Tibial nerve (tissue), 4 donors: Measurements from ENCODE around the gene AKAP17A.

Experiments
- EP300 ChIP-seq, 2 donors: sonication (generic); formaldehyde crosslinking; IDR thresholded peaks; one replicate each; pipeline ENCODE4 v1.6.1; 2017; ENCODE audit warnings: antibody characterized with exemption in 2 of 2, mild to moderate bottlenecking in 1 of 2
- POLR2A ChIP-seq, 2 donors: fragments of 450-650 bp; IDR thresholded peaks; one replicate each; pipeline ENCODE4 v1.6.1; 2017; ENCODE audit warnings: antibody characterized with exemption in 2 of 2, mild to moderate bottlenecking in 2 of 2, moderate library complexity in 2 of 2
- TF ChIP-seq, protein P1 (sequence below), 5 experiments: fragments of 200-600 bp in 3 of 5; fragments of 450-650 bp in 2 of 5; sonication (generic) in 3 of 5; IDR thresholded peaks; one replicate each; pipeline ENCODE4 v1.5.1; 2016 to 2019; ENCODE audit warnings: antibody characterized with exemption in 5 of 5, mild to moderate bottlenecking in 3 of 5, moderate library complexity in 2 of 5

DNA sequence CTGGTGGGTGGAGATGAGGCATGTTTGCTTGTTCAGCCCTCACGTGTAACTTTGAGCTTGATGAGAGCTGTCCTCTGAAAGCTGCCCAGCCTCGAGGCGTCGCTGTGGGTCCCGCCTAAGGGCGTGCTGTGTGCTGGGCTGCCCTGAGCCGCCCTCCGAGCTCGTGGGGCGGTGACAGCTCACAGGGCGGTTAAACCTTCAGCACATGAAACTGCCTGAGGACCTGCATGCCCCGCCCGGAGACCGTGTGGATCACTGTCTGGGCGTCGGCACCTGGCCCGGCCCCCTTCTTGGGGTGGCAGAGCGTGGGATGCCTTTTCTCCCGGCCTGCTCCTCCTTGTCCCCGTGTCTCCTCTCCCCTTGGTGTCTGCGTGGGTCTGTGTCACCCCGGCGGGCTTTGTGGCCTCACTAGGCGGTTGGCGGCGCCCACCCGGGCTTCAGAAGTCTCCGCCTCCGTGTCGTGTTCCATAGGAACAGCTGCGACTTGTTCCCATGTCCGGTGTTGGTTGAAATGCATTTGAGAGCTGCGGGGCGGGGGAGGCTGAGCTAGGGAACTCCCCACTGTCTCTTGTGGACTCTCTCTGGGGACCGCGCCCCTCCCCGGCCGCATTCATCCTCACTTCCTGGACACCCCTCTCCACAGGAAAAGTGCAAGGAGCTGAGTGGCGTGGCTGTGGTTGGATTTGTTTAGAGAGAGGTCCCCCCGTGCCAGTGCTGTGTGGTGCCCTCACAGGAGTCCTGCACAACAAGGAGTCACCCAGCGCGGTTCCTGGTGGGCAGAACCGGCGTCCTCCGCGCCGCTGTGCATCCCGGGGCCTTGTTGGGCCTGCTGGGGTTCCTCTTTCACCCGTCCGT lies 6.8 kb downstream of the AKAP17A start:
- TF ChIP-seq, protein P1, sequence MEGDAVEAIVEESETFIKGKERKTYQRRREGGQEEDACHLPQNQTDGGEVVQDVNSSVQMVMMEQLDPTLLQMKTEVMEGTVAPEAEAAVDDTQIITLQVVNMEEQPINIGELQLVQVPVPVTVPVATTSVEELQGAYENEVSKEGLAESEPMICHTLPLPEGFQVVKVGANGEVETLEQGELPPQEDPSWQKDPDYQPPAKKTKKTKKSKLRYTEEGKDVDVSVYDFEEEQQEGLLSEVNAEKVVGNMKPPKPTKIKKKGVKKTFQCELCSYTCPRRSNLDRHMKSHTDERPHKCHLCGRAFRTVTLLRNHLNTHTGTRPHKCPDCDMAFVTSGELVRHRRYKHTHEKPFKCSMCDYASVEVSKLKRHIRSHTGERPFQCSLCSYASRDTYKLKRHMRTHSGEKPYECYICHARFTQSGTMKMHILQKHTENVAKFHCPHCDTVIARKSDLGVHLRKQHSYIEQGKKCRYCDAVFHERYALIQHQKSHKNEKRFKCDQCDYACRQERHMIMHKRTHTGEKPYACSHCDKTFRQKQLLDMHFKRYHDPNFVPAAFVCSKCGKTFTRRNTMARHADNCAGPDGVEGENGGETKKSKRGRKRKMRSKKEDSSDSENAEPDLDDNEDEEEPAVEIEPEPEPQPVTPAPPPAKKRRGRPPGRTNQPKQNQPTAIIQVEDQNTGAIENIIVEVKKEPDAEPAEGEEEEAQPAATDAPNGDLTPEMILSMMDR (IDR thresholded peaks at IDR 0.05), result no peak
- no peak for TF ChIP-seq EP300 (IDR thresholded peaks at IDR 0.05)
- TF ChIP-seq POLR2A (IDR thresholded peaks at IDR 0.05), result no peak
